GM19193 (cell line): ENCODE measurements around the gene PLAGL2.

Source experiments
- POLR2A ChIP-seq: IDR thresholded peaks from 4 replicates; pipeline ENCODE4 v1.6.1; 2011; ENCODE audit not compliant: insufficient read depth, insufficient read length; ENCODE audit errors: extremely low read depth

The PLAGL2 gene

GRCh38 chr20:32157611-32158010 is 49.9 kb downstream of the PLAGL2 start:
- no peak for TF ChIP-seq POLR2A

- no peak for TF ChIP-seq POLR2A
Measured at GRCh38 chr20:32155017-32155981, 52.2 kb downstream of the PLAGL2 start.

GRCh38 chr20:32153771-32154170 is 53.8 kb downstream of the PLAGL2 start:
- no peak for TF ChIP-seq POLR2A

GRCh38 chr20:32153156-32153665 is 54.3 kb downstream of the PLAGL2 start:
- TF ChIP-seq POLR2A, result no peak

- no peak for TF ChIP-seq POLR2A
Measured at GRCh38 chr20:32152421-32153155, 55.0 kb downstream of the PLAGL2 start.

- TF ChIP-seq POLR2A, result no peak
Measured at GRCh38 chr20:32150291-32150848, 57.2 kb downstream of the PLAGL2 start.

- TF ChIP-seq POLR2A, result no peak
Measured at GRCh38 chr20:32149566-32150170, 57.9 kb downstream of the PLAGL2 start.

GRCh38 chr20:32144898-32145662 is 62.5 kb downstream of the PLAGL2 start:
- TF ChIP-seq POLR2A, result no peak

- TF ChIP-seq POLR2A, result no peak
Measured at GRCh38 chr20:32142991-32143390, 64.6 kb downstream of the PLAGL2 start.
